HG03469 (cell line): Measurements from ENCODE around the gene MAP7D1.
"Not testable (repeated sequence)": the region's sequence is repeated elsewhere in the genome, so short reads cannot be mapped to it uniquely, and the experiment has no call there.

Experiments
- ATAC-seq: cut with Tn5 transposase; IDR thresholded peaks from one replicate; pipeline ENCODE4 v1.9.1; 2021; ENCODE audit warnings: mild to moderate bottlenecking, moderate library complexity, moderate number of reproducible peaks; ENCODE audit not compliant: unreplicated experiment

MAP7D1 gene

GRCh38 chr1:36230279-36230678 lies 74.3 kb downstream of the MAP7D1 start:
- ATAC-seq = not testable (repeated sequence)
